GM12873 (cell line): ENCODE measurements around the gene LRRC8E.

Experiments used
- TF ChIP-seq, protein P1 (sequence below): IDR thresholded peaks from 2 replicates; pipeline ENCODE4 v1.5.1; 2012; ENCODE audit warnings: low read depth, mild to moderate bottlenecking, moderate library complexity, low read length, control low read depth; ENCODE audit not compliant: insufficient read depth; ENCODE audit errors: missing control alignments

LRRC8E gene

GRCh38 chr19:7879111-7879807 lies 9.1 kb upstream of the LRRC8E start:
- TF ChIP-seq, protein P1, sequence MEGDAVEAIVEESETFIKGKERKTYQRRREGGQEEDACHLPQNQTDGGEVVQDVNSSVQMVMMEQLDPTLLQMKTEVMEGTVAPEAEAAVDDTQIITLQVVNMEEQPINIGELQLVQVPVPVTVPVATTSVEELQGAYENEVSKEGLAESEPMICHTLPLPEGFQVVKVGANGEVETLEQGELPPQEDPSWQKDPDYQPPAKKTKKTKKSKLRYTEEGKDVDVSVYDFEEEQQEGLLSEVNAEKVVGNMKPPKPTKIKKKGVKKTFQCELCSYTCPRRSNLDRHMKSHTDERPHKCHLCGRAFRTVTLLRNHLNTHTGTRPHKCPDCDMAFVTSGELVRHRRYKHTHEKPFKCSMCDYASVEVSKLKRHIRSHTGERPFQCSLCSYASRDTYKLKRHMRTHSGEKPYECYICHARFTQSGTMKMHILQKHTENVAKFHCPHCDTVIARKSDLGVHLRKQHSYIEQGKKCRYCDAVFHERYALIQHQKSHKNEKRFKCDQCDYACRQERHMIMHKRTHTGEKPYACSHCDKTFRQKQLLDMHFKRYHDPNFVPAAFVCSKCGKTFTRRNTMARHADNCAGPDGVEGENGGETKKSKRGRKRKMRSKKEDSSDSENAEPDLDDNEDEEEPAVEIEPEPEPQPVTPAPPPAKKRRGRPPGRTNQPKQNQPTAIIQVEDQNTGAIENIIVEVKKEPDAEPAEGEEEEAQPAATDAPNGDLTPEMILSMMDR = no peak

DNA sequence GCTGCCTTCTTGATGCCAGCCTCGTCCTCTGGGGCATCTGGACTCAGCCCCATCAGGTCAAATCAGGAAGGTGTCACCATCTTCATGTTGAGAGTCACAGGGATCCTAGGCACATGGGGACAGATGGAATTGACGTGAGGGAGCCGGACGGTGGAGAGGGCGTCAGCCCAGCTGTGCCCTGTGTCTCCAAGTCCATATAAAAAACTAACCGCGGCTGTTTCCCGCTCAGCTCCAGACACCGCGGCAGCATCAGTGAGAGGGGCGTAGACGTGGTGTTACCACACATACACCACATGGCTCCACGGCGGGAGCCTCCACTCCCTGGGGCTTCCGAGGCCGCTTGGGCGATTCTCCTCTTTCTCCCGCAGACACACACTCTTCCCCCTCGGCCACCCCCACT lies 8.5 kb upstream of the LRRC8E start:
- TF ChIP-seq, protein P1 = no peak

GRCh38 chr19:7881910-7882309 lies 6.4 kb upstream of the LRRC8E start:
- TF ChIP-seq, protein P1 = no peak

- TF ChIP-seq, protein P1 = no peak
Observed at GRCh38 chr19:7883105-7883504, 5.2 kb upstream of the LRRC8E start.

- TF ChIP-seq, protein P1 = no peak
Observed at GRCh38 chr19:7883796-7884570, 4.3 kb upstream of the LRRC8E start.

DNA sequence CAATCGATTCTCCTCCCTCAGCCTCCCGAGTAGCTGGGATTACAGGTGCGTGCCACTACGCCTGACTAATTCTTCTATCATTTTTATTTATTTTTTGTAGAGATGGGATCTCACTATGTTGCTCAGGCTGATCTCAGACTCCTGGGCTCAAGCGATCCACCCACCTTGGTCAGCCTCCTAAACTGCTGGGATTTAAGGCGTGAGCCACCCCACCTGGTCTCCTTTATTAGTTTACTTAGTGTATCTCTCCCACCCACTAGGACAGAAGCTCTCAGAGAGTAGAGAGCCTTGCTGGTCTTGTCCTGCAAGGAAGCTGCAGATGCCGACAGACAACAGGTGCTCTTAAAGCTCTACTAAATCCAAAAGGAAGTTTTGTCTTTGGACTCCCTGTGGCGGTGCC lies 2.5 kb upstream of the LRRC8E start:
- TF ChIP-seq, protein P1 = no peak

DNA sequence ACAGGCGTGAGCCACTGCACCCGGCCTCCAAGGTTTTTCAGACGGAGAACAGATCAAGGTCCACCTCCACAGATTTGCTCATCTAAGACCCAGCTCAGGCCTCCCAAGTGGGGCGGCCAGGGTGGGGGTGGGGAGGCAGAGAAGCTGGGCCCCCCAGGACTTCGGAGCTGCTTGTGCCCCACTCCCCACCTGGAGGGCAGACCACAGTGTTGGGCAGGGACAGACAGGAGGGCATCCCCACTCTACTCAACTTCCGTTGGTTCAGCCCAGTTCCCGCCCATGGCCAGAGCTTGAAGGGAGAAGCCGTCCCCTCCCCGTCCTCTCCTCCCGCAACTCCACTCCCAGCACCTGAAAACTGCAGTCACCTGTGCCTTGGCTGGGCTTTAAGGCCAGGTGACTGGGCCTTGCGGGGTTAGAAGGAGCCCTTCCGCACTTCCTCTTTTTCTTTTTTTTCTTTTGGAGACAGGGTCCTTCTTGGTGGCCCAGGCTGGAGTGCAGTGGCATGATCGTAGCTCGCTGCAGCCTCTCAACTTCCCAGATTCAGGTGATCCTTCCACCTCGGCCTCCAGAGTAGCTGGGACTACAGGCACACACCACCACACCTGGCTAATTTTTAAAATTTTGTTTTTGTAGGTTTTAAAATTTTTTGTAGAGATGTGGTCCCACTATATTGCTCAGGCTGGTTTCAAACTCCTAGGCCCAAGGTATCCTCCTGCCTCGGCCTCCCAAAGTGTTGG lies 734 bp upstream of the LRRC8E start:
- TF ChIP-seq, protein P1 = no peak
